H9 (cell line): ENCODE data around the gene TMEM38A. TPM values are rescaled to one million over a fixed set of nuclear protein-coding genes. Genes with fewer than 3 reads are reported as not detected.

Experiments used
- DNase-seq: peaks from one replicate; pipeline ENCODE4 v3.0.0-alpha.2; 2017
- H2AFZ ChIP-seq: one replicate; pipeline ENCODE4 v1.6.1; 2013; ENCODE audit warnings: mild to moderate bottlenecking, low read length, control low read depth, moderate library complexity
- H2AK5ac ChIP-seq: 2 replicates; pipeline ENCODE4 v1.6.1; 2013; ENCODE audit warnings: low read length, control low read depth, mixed read lengths; ENCODE audit not compliant: insufficient read length
- H2BK120ac ChIP-seq: one replicate; pipeline ENCODE4 v1.6.1; 2013; ENCODE audit warnings: low read depth, mild to moderate bottlenecking, low read length, control low read depth, inconsistent platforms; ENCODE audit not compliant: poor library complexity, severe bottlenecking
- H2BK12ac ChIP-seq: 2 replicates; pipeline ENCODE4 v1.6.1; 2013; ENCODE audit warnings: low read length, control low read depth, mixed read lengths, low read depth; ENCODE audit not compliant: insufficient read length
- H2BK15ac ChIP-seq: 2 replicates; pipeline ENCODE4 v1.6.1; 2013; ENCODE audit warnings: low read depth, low read length, control low read depth
- H2BK20ac ChIP-seq: one replicate; pipeline ENCODE4 v1.6.1; 2013; ENCODE audit warnings: low read depth, mild to moderate bottlenecking, low read length, control low read depth, inconsistent platforms; ENCODE audit not compliant: poor library complexity, severe bottlenecking
- H2BK5ac ChIP-seq: 2 replicates; pipeline ENCODE4 v1.6.1; 2013; ENCODE audit warnings: low read length, control low read depth, mixed read lengths; ENCODE audit not compliant: insufficient read length
- H3K14ac ChIP-seq: 2 replicates; pipeline ENCODE4 v1.6.1; 2013; ENCODE audit warnings: low read length, control low read depth; ENCODE audit not compliant: insufficient read depth
- H3K18ac ChIP-seq: 2 replicates; pipeline ENCODE4 v1.6.1; 2013; ENCODE audit warnings: low read depth, mild to moderate bottlenecking, mixed read lengths, low read length, control low read depth; ENCODE audit not compliant: insufficient read length
- H3K23ac ChIP-seq: 2 replicates; pipeline ENCODE4 v1.6.1; 2013; ENCODE audit warnings: low read length, control low read depth, mixed read lengths, low read depth; ENCODE audit not compliant: insufficient read length
- H3K23me2 ChIP-seq: 2 replicates; pipeline ENCODE4 v1.6.1; 2013; ENCODE audit warnings: low read depth, mild to moderate bottlenecking, mixed read lengths, low read length, control low read depth; ENCODE audit not compliant: insufficient read length, poor library complexity, severe bottlenecking
- H3K27ac ChIP-seq: 2 replicates; pipeline ENCODE4 v1.5.1; 2013; ENCODE audit warnings: low read length, control low read depth, mixed read lengths, low read depth; ENCODE audit not compliant: insufficient read length
- H3K27me3 ChIP-seq: 2 replicates; pipeline ENCODE4 v1.6.1; 2013; ENCODE audit warnings: low read length, control low read depth, inconsistent platforms; ENCODE audit not compliant: insufficient read depth
- H3K4ac ChIP-seq: 2 replicates; pipeline ENCODE4 v1.6.1; 2013; ENCODE audit warnings: low read depth, mild to moderate bottlenecking, control low read depth, inconsistent platforms, low read length, moderate library complexity
- H3K4me1 ChIP-seq: 2 replicates; pipeline ENCODE4 v1.6.1; 2013; ENCODE audit warnings: low read length, control low read depth, inconsistent platforms; ENCODE audit not compliant: insufficient read depth
- H3K4me2 ChIP-seq: 2 replicates; pipeline ENCODE4 v1.6.1; 2013; ENCODE audit warnings: low read length, control low read depth, mixed read lengths; ENCODE audit not compliant: insufficient read length, insufficient read depth
- H3K56ac ChIP-seq: 2 replicates; pipeline ENCODE4 v1.6.1; 2013; ENCODE audit warnings: low read depth, mild to moderate bottlenecking, mixed read lengths, low read length, control low read depth; ENCODE audit not compliant: insufficient read length
- H3K79me1 ChIP-seq: 2 replicates; pipeline ENCODE4 v1.6.1; 2013; ENCODE audit warnings: low read depth, mild to moderate bottlenecking, moderate library complexity, low read length, control low read depth, inconsistent platforms; ENCODE audit not compliant: insufficient read depth, poor library complexity, severe bottlenecking
- H3K79me2 ChIP-seq: 2 replicates; pipeline ENCODE4 v1.6.1; 2013; ENCODE audit warnings: low read length, control low read depth, inconsistent platforms; ENCODE audit not compliant: insufficient read depth
- H3K9ac ChIP-seq: 2 replicates; pipeline ENCODE4 v1.6.1; 2013; ENCODE audit warnings: low read length, control low read depth, mixed read lengths; ENCODE audit not compliant: insufficient read length; ENCODE audit errors: extremely low read depth
- H3K9me3 ChIP-seq: one replicate; pipeline ENCODE4 v1.6.1; 2013; ENCODE audit warnings: low read depth, low read length, inconsistent platforms; ENCODE audit not compliant: control insufficient read depth
- H3T11ph ChIP-seq: one replicate; pipeline ENCODE4 v1.6.1; 2013; ENCODE audit warnings: mild to moderate bottlenecking, low read length, control low read depth, inconsistent platforms
- H4K20me1 ChIP-seq: one replicate; pipeline ENCODE4 v1.6.1; 2013; ENCODE audit not compliant: control insufficient read depth, insufficient read length, insufficient read depth
- H4K5ac ChIP-seq: 2 replicates; pipeline ENCODE4 v1.6.1; 2013; ENCODE audit warnings: low read depth, mild to moderate bottlenecking, mixed read lengths, low read length, control low read depth; ENCODE audit not compliant: insufficient read length
- H4K8ac ChIP-seq: replicated peaks from 2 replicates; pipeline ENCODE4 v1.6.1; 2013; ENCODE audit warnings: low read length, control low read depth, mixed read lengths, low read depth; ENCODE audit not compliant: insufficient read length
- H4K91ac ChIP-seq: 2 replicates; pipeline ENCODE4 v1.6.1; 2013; ENCODE audit warnings: low read depth, mild to moderate bottlenecking, moderate library complexity, mixed read lengths, low read length, control low read depth; ENCODE audit not compliant: insufficient read length
- H3K27ac Mint-ChIP-seq, 3 experiments: 2 replicates in 2 of 3; 3 replicates in 1 of 3; pipeline ENCODE4 v1.8.0; 2020 to 2021; ENCODE audit warnings: mixed read lengths in 3 of 3, mild to moderate bottlenecking in 1 of 3, moderate library complexity in 1 of 3
- H3K27me3 Mint-ChIP-seq: 2 replicates; pipeline ENCODE4 v1.8.0; 2021; ENCODE audit warnings: low read depth, mild to moderate bottlenecking, moderate library complexity, mixed read lengths
- H3K36me3 Mint-ChIP-seq, 3 experiments: 2 replicates in 2 of 3; 3 replicates in 1 of 3; pipeline ENCODE4 v1.8.0; 2020 to 2021; ENCODE audit warnings: low read depth in 3 of 3, mixed read lengths in 3 of 3; ENCODE audit not compliant: insufficient read depth in 1 of 3
- H3K4me1 Mint-ChIP-seq, 2 experiments: 2 replicates each; pipeline ENCODE4 v1.8.0; 2020; ENCODE audit warnings: mixed read lengths in 2 of 2
- H3K4me3 Mint-ChIP-seq, 2 experiments: 2 replicates in 1 of 2; 3 replicates in 1 of 2; pipeline ENCODE4 v1.8.0; 2020 to 2021; ENCODE audit warnings: mild to moderate bottlenecking in 2 of 2, mixed read lengths in 2 of 2, moderate library complexity in 1 of 2
- H3K9me3 Mint-ChIP-seq, 2 experiments: 2 replicates in 1 of 2; 3 replicates in 1 of 2; pipeline ENCODE4 v1.8.0; 2020; ENCODE audit warnings: mild to moderate bottlenecking in 2 of 2, mixed read lengths in 2 of 2, moderate library complexity in 1 of 2
- WGBS: extraction: QIAGEN DNeasy Blood & Tissue Kit; methylation state at CpG from one replicate; pipeline ENCODE4 v1.1.7; 2013; ENCODE audit warnings: missing lambda C conversion rate, low lambda C conversion rate, mixed read lengths; ENCODE audit not compliant: insufficient read length; ENCODE audit errors: extremely low coverage; 5-methylcytosine and 5-hydroxymethylcytosine counted together
- total RNA-seq: library from RNA; stranded (reverse); gene quantifications from 2 replicates; pipeline ENCODE4 v1.2.1, GENCODE V29; 2021
- TF ChIP-seq, protein P1 (sequence below): fragments of 200-600 bp; sonication (generic); conservative IDR thresholded peaks from 3 replicates; pipeline ENCODE4 v1.8.0; 2021; ENCODE audit warnings: antibody characterized with exemption, mild to moderate bottlenecking

TMEM38A gene
- total RNA-seq, 1 experiment from 2014 or later, result 7.4 TPM

DNA sequence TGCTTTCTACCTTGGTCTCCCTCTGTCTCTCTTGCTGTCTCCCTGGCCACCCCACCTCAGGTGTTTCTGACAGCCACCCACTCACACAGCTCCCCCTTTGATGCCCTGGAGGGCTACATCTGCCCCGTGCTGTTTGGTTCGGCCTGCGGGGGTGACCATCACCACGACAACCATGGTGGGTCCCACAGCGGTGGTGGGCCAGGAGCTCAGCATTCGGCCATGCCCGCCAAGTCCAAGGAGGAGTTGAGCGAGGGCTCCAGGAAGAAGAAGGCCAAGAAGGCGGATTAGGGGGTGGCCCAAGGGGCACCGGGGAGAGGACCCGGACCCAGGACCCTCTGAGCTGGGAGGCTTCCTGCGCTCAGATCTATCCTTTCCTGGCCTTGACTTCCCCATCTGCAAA, 27.1 kb downstream of the TMEM38A start:
- H4K91ac ChIP-seq, result no peak overlapping the region
- no peak overlapping the region for H2AFZ ChIP-seq
- Mint-ChIP-seq H3K27ac (no peak overlapping the region), H3K4me1 (no peaks in the 10 kb centered on the region), H3K36me3 (no peaks in the 10 kb centered on the region), H3K4me3 (no peak overlapping the region), H3K27me3 (no peaks in the 10 kb centered on the region; the same call in 1 of the 2 replicates), H3K9me3 (no peaks in the 10 kb centered on the region)
- TF ChIP-seq, protein P1, sequence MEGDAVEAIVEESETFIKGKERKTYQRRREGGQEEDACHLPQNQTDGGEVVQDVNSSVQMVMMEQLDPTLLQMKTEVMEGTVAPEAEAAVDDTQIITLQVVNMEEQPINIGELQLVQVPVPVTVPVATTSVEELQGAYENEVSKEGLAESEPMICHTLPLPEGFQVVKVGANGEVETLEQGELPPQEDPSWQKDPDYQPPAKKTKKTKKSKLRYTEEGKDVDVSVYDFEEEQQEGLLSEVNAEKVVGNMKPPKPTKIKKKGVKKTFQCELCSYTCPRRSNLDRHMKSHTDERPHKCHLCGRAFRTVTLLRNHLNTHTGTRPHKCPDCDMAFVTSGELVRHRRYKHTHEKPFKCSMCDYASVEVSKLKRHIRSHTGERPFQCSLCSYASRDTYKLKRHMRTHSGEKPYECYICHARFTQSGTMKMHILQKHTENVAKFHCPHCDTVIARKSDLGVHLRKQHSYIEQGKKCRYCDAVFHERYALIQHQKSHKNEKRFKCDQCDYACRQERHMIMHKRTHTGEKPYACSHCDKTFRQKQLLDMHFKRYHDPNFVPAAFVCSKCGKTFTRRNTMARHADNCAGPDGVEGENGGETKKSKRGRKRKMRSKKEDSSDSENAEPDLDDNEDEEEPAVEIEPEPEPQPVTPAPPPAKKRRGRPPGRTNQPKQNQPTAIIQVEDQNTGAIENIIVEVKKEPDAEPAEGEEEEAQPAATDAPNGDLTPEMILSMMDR, result no peak
- H2AK5ac ChIP-seq, result no peak overlapping the region
- no peaks in the 10 kb centered on the region for H3K79me2 ChIP-seq
- H3K4me1 ChIP-seq, result no peaks in the 10 kb centered on the region
- no peak overlapping the region for H3T11ph ChIP-seq
- no peak overlapping the region for H4K8ac ChIP-seq
- WGBS, result no CpG with 5 or more reads among the region's 12 CpGs
- H3K18ac ChIP-seq, result no peak overlapping the region
- no peak overlapping the region for H3K4ac ChIP-seq
- H3K23ac ChIP-seq, result no peak overlapping the region
- H3K14ac ChIP-seq, result no peak overlapping the region
- H2BK15ac ChIP-seq, result no peak overlapping the region
- DNase-seq, result no peak
- H3K4me2 ChIP-seq, result no peak overlapping the region
- H3K79me1 ChIP-seq, result no peaks in the 10 kb centered on the region
- H3K9me3 ChIP-seq, result no peaks in the 10 kb centered on the region
- H2BK120ac ChIP-seq, result no peak overlapping the region
- no peak overlapping the region for H2BK12ac ChIP-seq
- H3K9ac ChIP-seq, result no peak overlapping the region
- H3K23me2 ChIP-seq, result no peaks in the 10 kb centered on the region
- H2BK5ac ChIP-seq, result no peak overlapping the region
- no peak overlapping the region for H3K56ac ChIP-seq
- no peaks in the 10 kb centered on the region for H3K27me3 ChIP-seq
- no peak overlapping the region for H2BK20ac ChIP-seq
- H3K27ac ChIP-seq, result no peak overlapping the region
- H4K5ac ChIP-seq, result no peak overlapping the region
- no peaks in the 10 kb centered on the region for H4K20me1 ChIP-seq
